Measurements from ENCODE around the gene MCIDAS.

The MCIDAS gene

GRCh38 chr5:55218967-55219366 lies 8.1 kb downstream of the MCIDAS start:
- no peak overlapping the region for H3K9ac ChIP-seq (ENCODE audit: low read length)
- peaks cover 4% of the 10 kb centered on the region for H3K4me1 ChIP-seq (ENCODE audit: insufficient read depth, low read length, severe bottlenecking)
- H3K27ac ChIP-seq (ENCODE audit: low read depth, low read length, poor library complexity, severe bottlenecking): no peak overlapping the region
- no peaks in the 10 kb centered on the region for H3K9me3 ChIP-seq (ENCODE audit: low read length)
- H3K9me2 ChIP-seq (ENCODE audit: low read depth, low read length): no peaks in the 10 kb centered on the region
- H3K4me3 ChIP-seq (ENCODE audit: low read depth, low read length, poor library complexity, severe bottlenecking): no peak overlapping the region
- no peak for TF ChIP-seq EZH2 (IDR thresholded peaks at IDR 0.05; ENCODE audit: borderline replicate concordance, low read length)
- TF ChIP-seq CTCF (IDR thresholded peaks at IDR 0.05; ENCODE audit: low read length): no peak
- no peaks in the 10 kb centered on the region for H3K79me2 ChIP-seq (ENCODE audit: insufficient read depth, low read length)
- no peaks in the 10 kb centered on the region for H4K20me1 ChIP-seq (ENCODE audit: insufficient read depth, low read length)
- H3F3A ChIP-seq (ENCODE audit: insufficient read depth, low read length): no peaks in the 10 kb centered on the region
- no peak overlapping the region for H3K4me2 ChIP-seq (ENCODE audit: low read length)
- H3K27me3 ChIP-seq (ENCODE audit: insufficient read depth, low read length): no peaks in the 10 kb centered on the region
- no peak overlapping the region for H2AFZ ChIP-seq (ENCODE audit: low read length)
- no peaks in the 10 kb centered on the region for H3K36me3 ChIP-seq (ENCODE audit: insufficient read depth, low read length)

GRCh38 chr5:55211184-55211874 lies 15.8 kb downstream of the MCIDAS start:
- Histone ChIP-seq H3K4me3 (ENCODE audit: low read depth, low read length, poor library complexity, severe bottlenecking) (no peak overlapping the region), H3K9ac (ENCODE audit: low read length) (no peak overlapping the region), H3K4me1 (ENCODE audit: insufficient read depth, low read length, severe bottlenecking) (no peaks in the 10 kb centered on the region), H3K79me2 (ENCODE audit: insufficient read depth, low read length) (no peaks in the 10 kb centered on the region), H3K36me3 (ENCODE audit: insufficient read depth, low read length) (no peaks in the 10 kb centered on the region), H4K20me1 (ENCODE audit: insufficient read depth, low read length) (no peaks in the 10 kb centered on the region), H3F3A (ENCODE audit: insufficient read depth, low read length) (no peaks in the 10 kb centered on the region), H3K27ac (ENCODE audit: low read depth, low read length, poor library complexity, severe bottlenecking) (no peak overlapping the region), H3K9me3 (ENCODE audit: low read length) (no peaks in the 10 kb centered on the region), H3K27me3 (ENCODE audit: insufficient read depth, low read length) (no peaks in the 10 kb centered on the region), H3K9me2 (ENCODE audit: low read depth, low read length) (no peaks in the 10 kb centered on the region), H2AFZ (ENCODE audit: low read length) (no peak overlapping the region), H3K4me2 (ENCODE audit: low read length) (no peak overlapping the region)
- TF ChIP-seq EZH2 (IDR thresholded peaks at IDR 0.05; ENCODE audit: borderline replicate concordance, low read length) (no peak), CTCF (IDR thresholded peaks at IDR 0.05; ENCODE audit: low read length) (no peak)

- H3K27me3 ChIP-seq (ENCODE audit: insufficient read depth, low read length): no peaks in the 10 kb centered on the region
- TF ChIP-seq EZH2 (IDR thresholded peaks at IDR 0.05; ENCODE audit: borderline replicate concordance, low read length): no peak
- TF ChIP-seq CTCF (IDR thresholded peaks at IDR 0.05; ENCODE audit: low read length): no peak
- H3K9ac ChIP-seq (ENCODE audit: low read length): no peak overlapping the region
- no peaks in the 10 kb centered on the region for H3K9me2 ChIP-seq (ENCODE audit: low read depth, low read length)
- no peak overlapping the region for H3K4me2 ChIP-seq (ENCODE audit: low read length)
- no peaks in the 10 kb centered on the region for H3K4me1 ChIP-seq (ENCODE audit: insufficient read depth, low read length, severe bottlenecking)
- no peaks in the 10 kb centered on the region for H3K9me3 ChIP-seq (ENCODE audit: low read length)
- no peaks in the 10 kb centered on the region for H4K20me1 ChIP-seq (ENCODE audit: insufficient read depth, low read length)
- H3K79me2 ChIP-seq (ENCODE audit: insufficient read depth, low read length): no peaks in the 10 kb centered on the region
- H3K36me3 ChIP-seq (ENCODE audit: insufficient read depth, low read length): no peaks in the 10 kb centered on the region
- no peak overlapping the region for H3K4me3 ChIP-seq (ENCODE audit: low read depth, low read length, poor library complexity, severe bottlenecking)
- no peaks in the 10 kb centered on the region for H3F3A ChIP-seq (ENCODE audit: insufficient read depth, low read length)
- H3K27ac ChIP-seq (ENCODE audit: low read depth, low read length, poor library complexity, severe bottlenecking): no peak overlapping the region
- H2AFZ ChIP-seq (ENCODE audit: low read length): no peak overlapping the region
Observed at GRCh38 chr5:55205001-55205400, 22.1 kb downstream of the MCIDAS start.

Data from OCI-LY1 (cell line).